Esophagus squamous epithelium (tissue), 5 donors: Measurements from ENCODE around the gene OR1L6. TPM values are rescaled to one million over a fixed set of nuclear protein-coding genes. Genes with fewer than 3 reads are reported as not detected.

Experiments used
- DNase-seq: peaks from one replicate; lab custom pipeline; 2025; lab: John Stamatoyannopoulos, UW
- H3K27ac ChIP-seq, 4 donors: fragments of 200-600 bp; sonication (generic); one replicate each; pipeline ENCODE4 v1.5.1; 2016 to 2019; ENCODE audit warnings: mild to moderate bottlenecking in 1 of 4
- H3K27me3 ChIP-seq, 4 donors: fragments of 200-600 bp; sonication (generic); 1 replicate in 3 of 4; 2 replicates in 1 of 4; pipeline versions ENCODE4 v1.5.1 to v1.6.0; 2017 to 2021; ENCODE audit warnings: antibody characterized with exemption in 1 of 4
- H3K36me3 ChIP-seq, 3 donors: fragments of 200-600 bp; sonication (generic); one replicate each; pipeline ENCODE4 v1.5.1; 2016 to 2019
- H3K4me1 ChIP-seq, 3 donors: fragments of 200-600 bp; sonication (generic); one replicate each; pipeline ENCODE4 v1.5.1; 2017 to 2019
- H3K4me3 ChIP-seq, 4 donors: fragments of 200-600 bp; sonication (generic); 1 replicate in 3 of 4; 2 replicates in 1 of 4; pipeline ENCODE4 v1.5.1; 2016 to 2019; ENCODE audit warnings: mild to moderate bottlenecking in 2 of 4, moderate library complexity in 1 of 4
- H3K9me3 ChIP-seq, 3 donors: fragments of 200-600 bp; sonication (generic); one replicate each; pipeline ENCODE4 v1.5.1; 2016 to 2019
- POLR2A ChIP-seq, 4 donors: fragments of 450-650 bp; IDR thresholded peaks; one replicate each; pipeline ENCODE4 v1.6.1; 2017; ENCODE audit warnings: antibody characterized with exemption in 4 of 4, mild to moderate bottlenecking in 4 of 4, moderate library complexity in 3 of 4
- WGBS, 2 donors: methylation state at CpG; one replicate each; pipeline ENCODE4 v1.1.5; 2018; 5-methylcytosine and 5-hydroxymethylcytosine counted together
- intact Hi-C: fragments of 100-400 bp; cut with DNase I; formaldehyde crosslinking; loops from one replicate; pipeline ENCODE4 v1.15.0; 2022
- total RNA-seq, 4 donors: library from RNA; depleted of rRNA; stranded (reverse); fragments of >200 nt; gene quantifications; one replicate each; pipeline ENCODE4 v1.1.0, GENCODE V29; 2016
- TF ChIP-seq, protein P1 (sequence below), 6 experiments: fragments of 450-650 bp in 4 of 6; fragments of 200-600 bp in 2 of 6; sonication (generic) in 2 of 6; IDR thresholded peaks; one replicate each; pipeline ENCODE4 v1.5.1; 2016 to 2019; ENCODE audit warnings: antibody characterized with exemption in 6 of 6, mild to moderate bottlenecking in 4 of 6, moderate library complexity in 4 of 6
- donor health status: DM: yes; HTN: yes; CAD: no.

OR1L6 gene
- total RNA-seq, 4 donors from 2014 or later: not detected

DNA sequence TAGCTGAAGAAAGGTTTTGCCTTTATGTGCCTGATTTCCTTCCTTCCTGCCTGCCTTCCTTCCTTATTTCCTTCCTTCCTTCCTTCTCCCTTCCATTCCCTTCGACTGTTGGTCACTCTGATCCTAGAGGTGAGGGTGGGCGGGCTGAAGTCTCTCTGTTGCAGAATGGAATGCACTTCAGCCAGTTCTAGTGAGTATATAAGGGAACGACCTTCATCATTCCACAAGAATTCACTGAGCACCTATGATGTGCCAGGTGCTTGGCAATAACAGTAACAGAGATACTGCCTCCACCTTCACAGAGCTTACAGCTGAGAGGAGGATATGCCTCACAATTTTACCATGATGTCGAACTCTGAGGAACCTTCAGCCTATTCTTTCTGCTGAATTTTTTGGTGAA lies 37.9 kb downstream of the OR1L6 start:
- H3K9me3 ChIP-seq: no peaks in the 10 kb centered on the region
- TF ChIP-seq POLR2A (IDR thresholded peaks at IDR 0.05): no peak
- TF ChIP-seq, protein P1, sequence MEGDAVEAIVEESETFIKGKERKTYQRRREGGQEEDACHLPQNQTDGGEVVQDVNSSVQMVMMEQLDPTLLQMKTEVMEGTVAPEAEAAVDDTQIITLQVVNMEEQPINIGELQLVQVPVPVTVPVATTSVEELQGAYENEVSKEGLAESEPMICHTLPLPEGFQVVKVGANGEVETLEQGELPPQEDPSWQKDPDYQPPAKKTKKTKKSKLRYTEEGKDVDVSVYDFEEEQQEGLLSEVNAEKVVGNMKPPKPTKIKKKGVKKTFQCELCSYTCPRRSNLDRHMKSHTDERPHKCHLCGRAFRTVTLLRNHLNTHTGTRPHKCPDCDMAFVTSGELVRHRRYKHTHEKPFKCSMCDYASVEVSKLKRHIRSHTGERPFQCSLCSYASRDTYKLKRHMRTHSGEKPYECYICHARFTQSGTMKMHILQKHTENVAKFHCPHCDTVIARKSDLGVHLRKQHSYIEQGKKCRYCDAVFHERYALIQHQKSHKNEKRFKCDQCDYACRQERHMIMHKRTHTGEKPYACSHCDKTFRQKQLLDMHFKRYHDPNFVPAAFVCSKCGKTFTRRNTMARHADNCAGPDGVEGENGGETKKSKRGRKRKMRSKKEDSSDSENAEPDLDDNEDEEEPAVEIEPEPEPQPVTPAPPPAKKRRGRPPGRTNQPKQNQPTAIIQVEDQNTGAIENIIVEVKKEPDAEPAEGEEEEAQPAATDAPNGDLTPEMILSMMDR (IDR thresholded peaks at IDR 0.05): no peak
- no peak for DNase-seq
- 55 to 64% methylated on average over 4 of the region's 4 CpGs for WGBS, 2 donors
- intact Hi-C loops: no loop called here
- H3K27me3 ChIP-seq: no peaks in the 10 kb centered on the region
- H3K36me3 ChIP-seq: no peaks in the 10 kb centered on the region
- H3K4me3 ChIP-seq: no peak overlapping the region
- no peaks in the 10 kb centered on the region for H3K4me1 ChIP-seq
- no peak overlapping the region for H3K27ac ChIP-seq

DNA sequence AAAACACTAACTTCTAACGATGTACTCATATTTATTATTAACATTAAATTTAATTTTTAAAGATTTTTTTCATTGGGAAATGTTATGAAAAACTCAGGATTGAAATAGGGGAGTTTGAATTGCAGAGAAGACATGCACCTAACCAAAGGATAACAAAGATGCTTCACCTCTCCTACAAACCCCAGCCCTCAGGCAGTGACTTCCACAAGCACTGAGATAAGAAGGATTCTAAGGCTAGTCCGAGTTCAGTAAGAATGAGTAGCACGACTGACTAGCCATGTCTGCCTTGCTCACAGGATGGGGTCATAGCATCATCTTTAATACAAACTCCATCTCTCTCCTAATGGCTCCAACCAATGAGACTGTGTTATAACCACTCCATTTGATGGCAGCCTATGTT lies 39.6 kb downstream of the OR1L6 start:
- Histone ChIP-seq H3K27ac (no peak overlapping the region), H3K4me1 (no peaks in the 10 kb centered on the region), H3K4me3 (no peak overlapping the region), H3K9me3 (no peaks in the 10 kb centered on the region), H3K36me3 (no peaks in the 10 kb centered on the region), H3K27me3 (no peaks in the 10 kb centered on the region)
- intact Hi-C loops: no loop called here
- TF ChIP-seq, protein P1 (IDR thresholded peaks at IDR 0.05): no peak
- no peak for TF ChIP-seq POLR2A (IDR thresholded peaks at IDR 0.05)
- no peak for DNase-seq
- 68 to 70% methylated on average over 3 of the region's 3 CpGs for WGBS, 2 donors

- intact Hi-C loops: no loop called here
- no peak for DNase-seq
Observed at GRCh38 chr9:122785269-122785668, 43.2 kb downstream of the OR1L6 start.

GRCh38 chr9:122786338-122786737 lies 44.2 kb downstream of the OR1L6 start:
- TF ChIP-seq POLR2A (IDR thresholded peaks at IDR 0.05): no peak
- TF ChIP-seq, protein P1 (IDR thresholded peaks at IDR 0.05): no peak
- no peak overlapping the region for H3K4me3 ChIP-seq
- no peaks in the 10 kb centered on the region for H3K4me1 ChIP-seq
- H3K27ac ChIP-seq: no peak overlapping the region
- H3K36me3 ChIP-seq: no peaks in the 10 kb centered on the region
- 82 to 83% methylated on average over 2 of the region's 4 CpGs for WGBS, 2 donors
- H3K9me3 ChIP-seq: no peaks in the 10 kb centered on the region
- DNase-seq: no peak
- intact Hi-C loops: no loop called here
- no peaks in the 10 kb centered on the region for H3K27me3 ChIP-seq

More at GRCh38 chr9:122785269-122785668, 43.2 kb downstream of the OR1L6 start:
- Histone ChIP-seq H3K4me3 (no peak overlapping the region), H3K9me3 (no peaks in the 10 kb centered on the region), H3K4me1 (no peaks in the 10 kb centered on the region), H3K27me3 (no peaks in the 10 kb centered on the region), H3K36me3 (no peaks in the 10 kb centered on the region), H3K27ac (no peak overlapping the region)
- no peak for TF ChIP-seq POLR2A (IDR thresholded peaks at IDR 0.05)
- TF ChIP-seq, protein P1 (IDR thresholded peaks at IDR 0.05): no peak

GRCh38 chr9:122788831-122789230 lies 46.7 kb downstream of the OR1L6 start, which contains the start of gene OR5C1:
OR5C1 (plus strand) TSS chr9:122788933; CDS start chr9:122788933, 0 bp downstream.
- 88 to 89% methylated on average over 9 to 11 of the region's 12 CpGs for WGBS, 2 donors
- TF ChIP-seq, protein P1 (IDR thresholded peaks at IDR 0.05): no peak
- no peak within 1 kb of the TSS for H3K27ac ChIP-seq

More at GRCh38 chr9:122788831-122789230, 46.7 kb downstream of the OR1L6 start, which contains the start of gene OR5C1:
- no peaks in the 10 kb centered on the region for H3K9me3 ChIP-seq
- DNase-seq: no peak
- no peaks in the 10 kb centered on the region for H3K4me1 ChIP-seq
- no peaks in the 10 kb centered on the region for H3K27me3 ChIP-seq
- H3K36me3 ChIP-seq: no peaks in the 10 kb centered on the region
- H3K4me3 ChIP-seq: no peak within 1 kb of the TSS
- intact Hi-C loops: no loop called here
